Fibroblast of mammary gland (primary cell): ENCODE data around the gene MSMB.
"Not testable (repeated sequence)": the region's sequence is repeated elsewhere in the genome, so short reads cannot be mapped to it uniquely, and the experiment has no call there.

Experiments
- DNase-seq: peaks from one replicate; pipeline ENCODE4 v3.0.0-alpha.2; 2010; ENCODE audit warnings: low read depth
- H3K4me3 ChIP-seq: 2 replicates; pipeline ENCODE4 v1.5.1; 2011; ENCODE audit warnings: low read depth, mild to moderate bottlenecking, low read length, moderate library complexity; ENCODE audit not compliant: control insufficient read depth
- CTCF ChIP-seq: conservative IDR thresholded peaks from 2 replicates; pipeline ENCODE4 v1.5.1; 2011; ENCODE audit warnings: low read depth, low read length, inconsistent platforms; ENCODE audit not compliant: control insufficient read depth, insufficient read depth

Gene MSMB

GRCh38 chr10:46057038-46057437, 11.0 kb upstream of the MSMB start:
- no peak overlapping the region for H3K4me3 ChIP-seq
- no peak for TF ChIP-seq CTCF
- no peak for DNase-seq

- H3K4me3 ChIP-seq = no peak overlapping the region
- no peak for DNase-seq
- no peak for TF ChIP-seq CTCF
Observed at GRCh38 chr10:46055771-46056170, 9.7 kb upstream of the MSMB start.

- H3K4me3 ChIP-seq = no peak overlapping the region
- TF ChIP-seq CTCF = no peak
- DNase-seq = no peak
Observed at GRCh38 chr10:46053534-46054434, 7.7 kb upstream of the MSMB start.

- no peak for DNase-seq
- TF ChIP-seq CTCF = no peak
- H3K4me3 ChIP-seq = no peak overlapping the region
Observed at GRCh38 chr10:46052791-46053375, 6.8 kb upstream of the MSMB start.

GRCh38 chr10:46052057-46052790, 6.2 kb upstream of the MSMB start:
- DNase-seq = no peak
- no peak for TF ChIP-seq CTCF
- H3K4me3 ChIP-seq = no peak overlapping the region

- no peak for DNase-seq
- no peak overlapping the region for H3K4me3 ChIP-seq
- TF ChIP-seq CTCF = no peak
Observed at GRCh38 chr10:46050941-46051623, 5.0 kb upstream of the MSMB start.

GRCh38 chr10:46049497-46049831, 3.4 kb upstream of the MSMB start:
- DNase-seq, H3K4me3 ChIP-seq: not testable (repeated sequence)
